HepG2 (cell line): ENCODE measurements around the gene PKD1L1. TPM values are rescaled to one million over a fixed set of nuclear protein-coding genes. Genes with fewer than 3 reads are reported as not detected.

Experiments
- ATAC-seq: fragments of 200-7000 bp; cut with Tn5 transposase; 3 replicates; pipeline ENCODE4 v1.9.1; 2020; ENCODE audit warnings: mild to moderate bottlenecking, moderate library complexity
- BruUV-seq: library from RNA; stranded (reverse); fragments of 400-500 nt; replicated peaks from 2 replicates; lab custom pipeline; 2021; lab: Mats Ljungman, UMichigan
- CTCF ChIA-PET: fragments of 300-600 bp; formaldehyde crosslinking; extraction: SDS; loops from one replicate; lab custom pipeline; 2021; ENCODE audit warnings: low total read pairs, inconsistent platforms, low intra/inter-chr PET ratio; lab: Yijun Ruan, JAX
- POLR2A ChIA-PET: fragments of 350-600 bp; sonication (Branson Sonifier 250); formaldehyde crosslinking; loops from one replicate; lab custom pipeline; 2020; ENCODE audit warnings: antibody characterized with exemption, inconsistent platforms; lab: Yijun Ruan, JAX
- DNase-seq: peaks from one replicate; pipeline ENCODE4 v3.0.0-alpha.2; 2015; ENCODE audit warnings: low spot score
- FAIRE-seq: peaks from 3 replicates; lab custom pipeline; 2011; peaks lifted over from hg19 to GRCh38; lab: Jason Lieb, UNC
- H2AFZ ChIP-seq: one replicate; pipeline ENCODE4 v1.6.1; 2011; ENCODE audit warnings: low read length, inconsistent platforms
- H3K27ac ChIP-seq: fragments of 300-600 bp; 3 replicates; pipeline ENCODE4 v1.8.0; 2011; ENCODE audit warnings: mixed run types, mild to moderate bottlenecking, mixed read lengths, low read length, inconsistent platforms; ENCODE audit not compliant: insufficient read depth; ENCODE audit errors: extremely low read length
- H3K27me3 ChIP-seq, 2 experiments: fragments of 200-600 bp in 1 of 2; 2 replicates in 1 of 2; 3 replicates in 1 of 2; pipeline versions ENCODE4 v1.6.0 to v1.8.0; 2011; ENCODE audit warnings: low read length in 2 of 2, mild to moderate bottlenecking in 2 of 2, moderate library complexity in 2 of 2, inconsistent platforms in 1 of 2; ENCODE audit not compliant: insufficient read depth in 2 of 2, control insufficient read depth in 1 of 2
- H3K36me3 ChIP-seq, 2 experiments: fragments of 200-600 bp in 1 of 2; replicated peaks in 1 of 2; 2 replicates in 1 of 2; 3 replicates in 1 of 2; pipeline versions ENCODE4 v1.5.1 to v1.8.0; 2011; ENCODE audit warnings: low read length in 2 of 2, inconsistent platforms in 1 of 2; ENCODE audit not compliant: insufficient read depth in 2 of 2, control insufficient read depth in 1 of 2
- H3K4me1 ChIP-seq: 2 replicates; pipeline ENCODE4 v1.5.1; 2012; ENCODE audit warnings: low read length, inconsistent platforms; ENCODE audit not compliant: insufficient read depth
- H3K4me2 ChIP-seq: 2 replicates; pipeline ENCODE4 v1.6.0; 2011; ENCODE audit warnings: low read depth, low read length, inconsistent platforms
- H3K4me3 ChIP-seq, 3 experiments: fragments of 200-600 bp in 1 of 3; sonication (generic), shearing (Covaris generic) in 1 of 3; replicated peaks in 1 of 3; 2 replicates each; pipeline ENCODE4 v1.5.1; 2011 to 2016; ENCODE audit warnings: low read length in 3 of 3, inconsistent platforms in 2 of 3, low read depth in 2 of 3, mild to moderate bottlenecking in 2 of 3, control low read depth in 1 of 3, mixed read lengths in 1 of 3; ENCODE audit not compliant: insufficient read depth in 1 of 3
- H3K79me2 ChIP-seq: one replicate; pipeline ENCODE4 v1.6.1; 2011; ENCODE audit warnings: low read length, inconsistent platforms; ENCODE audit not compliant: insufficient read depth
- H3K9ac ChIP-seq: 2 replicates; pipeline ENCODE4 v1.6.0; 2011; ENCODE audit warnings: mild to moderate bottlenecking, low read depth, low read length, inconsistent platforms; ENCODE audit not compliant: insufficient read depth
- H3K9me3 ChIP-seq: 2 replicates; pipeline ENCODE4 v1.5.1; 2012; ENCODE audit warnings: mild to moderate bottlenecking, low read length
- H4K20me1 ChIP-seq: 2 replicates; pipeline ENCODE4 v1.6.0; 2011; ENCODE audit warnings: inconsistent platforms, mild to moderate bottlenecking, low read length, moderate library complexity; ENCODE audit not compliant: insufficient read depth
- CTCF ChIP-seq: sonication (generic); formaldehyde crosslinking; IDR thresholded peaks from 2 replicates; pipeline ENCODE4 v1.5.0; 2020; ENCODE audit warnings: mild to moderate bottlenecking, missing genetic modification reagents, moderate library complexity
- ETV6 ChIP-seq: sonication (generic); formaldehyde crosslinking; conservative IDR thresholded peaks from 2 replicates; pipeline ENCODE4 v1.4.0; 2020; ENCODE audit warnings: missing genetic modification reagents
- HNF4G ChIP-seq, 2 experiments: sonication (generic) in 1 of 2; formaldehyde crosslinking in 1 of 2; IDR thresholded peaks; 2 replicates each; pipeline versions ENCODE4 v1.4.0 to v1.6.1; 2011 to 2020; ENCODE audit warnings: borderline replicate concordance in 2 of 2, low read depth in 2 of 2, mild to moderate bottlenecking in 2 of 2, low read length in 1 of 2, missing genetic modification reagents in 1 of 2, moderate library complexity in 1 of 2
- NFRKB ChIP-seq: fragments of 450-650 bp; IDR thresholded peaks from 2 replicates; pipeline ENCODE4 v1.6.1; 2017
- RNF219 ChIP-seq: sonication (generic); formaldehyde crosslinking; IDR thresholded peaks from 2 replicates; pipeline ENCODE4 v1.5.0; 2020; ENCODE audit warnings: mild to moderate bottlenecking, missing genetic modification reagents
- SMC3 ChIP-seq: IDR thresholded peaks from 2 replicates; pipeline ENCODE4 v1.6.1; 2011; ENCODE audit warnings: low read length, improper control_type of control experiment
- STAG1 ChIP-seq: sonication (generic); formaldehyde crosslinking; IDR thresholded peaks from 2 replicates; pipeline ENCODE4 v1.4.0; 2020; ENCODE audit warnings: missing genetic modification reagents
- XRCC5 ChIP-seq: fragments of 200-400 bp; formaldehyde crosslinking; optimal IDR thresholded peaks from 2 replicates; pipeline ENCODE3; 2017; ENCODE audit warnings: mild to moderate bottlenecking, low read length
- ZNF331 ChIP-seq: sonication (generic); formaldehyde crosslinking; IDR thresholded peaks from 2 replicates; pipeline ENCODE4 v1.4.0; 2020; ENCODE audit warnings: missing genetic modification reagents
- ZNF33A ChIP-seq: sonication (generic); formaldehyde crosslinking; IDR thresholded peaks from 2 replicates; pipeline ENCODE4 v1.5.1; 2020; ENCODE audit warnings: missing genetic modification reagents, mild to moderate bottlenecking, moderate library complexity, borderline replicate concordance
- ZNF660 ChIP-seq: sonication (generic); formaldehyde crosslinking; IDR thresholded peaks from 2 replicates; pipeline ENCODE4 v1.5.1; 2020; ENCODE audit warnings: mild to moderate bottlenecking, low read depth, missing genetic modification reagents, borderline replicate concordance
- ZNF839 ChIP-seq: sonication (generic); formaldehyde crosslinking; IDR thresholded peaks from 2 replicates; pipeline ENCODE4 v1.4.0; 2020; ENCODE audit warnings: missing genetic modification reagents, mild to moderate bottlenecking, borderline replicate concordance
- WGBS: methylation state at CpG from one replicate; pipeline ENCODE4 v1.1.6; 2017; ENCODE audit warnings: low lambda C conversion rate; 5-methylcytosine and 5-hydroxymethylcytosine counted together
- in situ Hi-C: cut with HindIII; loops from 2 replicates; pipeline ENCODE4 v1.10.0; 2017; ENCODE audit warnings: low pct_unique_long_range_greater_than_20kb; ENCODE audit not compliant: extremely low pct_ligation_motif_present
- intact Hi-C: fragments of 100-400 bp; cut with micrococcal nuclease; formaldehyde crosslinking; loops from one replicate; pipeline ENCODE4 v1.10.0; 2022; ENCODE audit not compliant: unreplicated experiment
- polyA plus RNA-seq, 8 experiments: library from polyadenylated mRNA; depleted of rRNA in 3 of 8; stranded (reverse) in 7 of 8; unstranded in 1 of 8; fragments of >200 nt; fragmentation: Illumina TruSeq in 4 of 8; extraction: Trizol in 4 of 8; gene quantifications; 2 replicates each; pipeline versions ENCODE4 v1.2.1 to v1.2.3, GENCODE V29; 2011 to 2016; ENCODE audit warnings: low read depth in 4 of 8, missing spikeins in 1 of 8, mixed read lengths in 1 of 8; ENCODE audit not compliant: insufficient read depth in 1 of 8
- total RNA-seq, 5 experiments: library from RNA; depleted of rRNA; stranded (reverse); fragments of >200 nt; fragmentation: Illumina TruSeq; extraction: Trizol; gene quantifications; 2 replicates each; pipeline ENCODE4 v1.2.3, GENCODE V29; 2016; ENCODE audit warnings: low read depth in 1 of 5

The PKD1L1 gene
- total and polyA plus RNA-seq, 2 of the 13 experiments (the other 11 are each of a cell fraction or from before 2014, with no cell fraction given) = 0.01 TPM; not detected in 1

- Histone ChIP-seq H3K27ac (no peak overlapping the region), H3K4me3 (no peak overlapping the region), H2AFZ (no peak overlapping the region), H3K79me2 (no peaks in the 10 kb centered on the region), H3K4me1 (no peaks in the 10 kb centered on the region), H3K9me3 (no peaks in the 10 kb centered on the region), H3K4me2 (no peak overlapping the region), H3K27me3 (no peaks in the 10 kb centered on the region), H3K36me3 (peaks cover 29 to 67% of the 10 kb centered on the region in 2 experiments), H3K9ac (no peak overlapping the region), H4K20me1 (no peaks in the 10 kb centered on the region)
- ChIA-PET POLR2A (no interaction called here), CTCF (no interaction called here)
- no peak for FAIRE-seq
- intact Hi-C loops (no loop called here), in situ Hi-C loops (no loop called here)
- WGBS = 83% methylated on average over 1 of the region's 1 CpG
- ATAC-seq = no peak
- BruUV-seq = no TSS peak
- DNase-seq = no peak
- no peak for TF ChIP-seq ZNF839 (CRISPR knock-in tag)
- TF ChIP-seq ZNF331 (CRISPR knock-in tag) = no peak
- TF ChIP-seq ETV6 (CRISPR knock-in tag) = no peak
Observed at GRCh38 chr7:47970761-47971160, 22.5 kb upstream of the PKD1L1 start.

GRCh38 chr7:47968847-47969774 is 20.8 kb upstream of the PKD1L1 start:
- Histone ChIP-seq H3K9me3 (no peaks in the 10 kb centered on the region), H3K36me3 (peaks cover 30 to 71% of the 10 kb centered on the region in 2 experiments), H3K4me2 (no peak overlapping the region), H3K9ac (no peak overlapping the region), H3K4me3 (no peak overlapping the region), H2AFZ (no peak overlapping the region), H3K79me2 (no peaks in the 10 kb centered on the region), H4K20me1 (no peaks in the 10 kb centered on the region), H3K27ac (no peak overlapping the region), H3K4me1 (no peaks in the 10 kb centered on the region), H3K27me3 (no peaks in the 10 kb centered on the region)
- intact Hi-C loops = loop anchor here (1.0 to 2.0 kb wide), 2 partner anchors 24 to 702 kb away; no protein-coding TSS in a partner anchor
- BruUV-seq = no TSS peak
- CTCF ChIA-PET = interaction anchor here (1.3 kb wide), 1 partner anchor 24 kb away, joined by 17 read pairs; no protein-coding TSS in a partner anchor
- POLR2A ChIA-PET = interaction anchor here (0.7 to 1.2 kb wide), 2 partner anchors 9 to 119 kb away, joined by 4 to 5 read pairs; no protein-coding TSS in a partner anchor
- FAIRE-seq (peak; percentile 90), ATAC-seq (peak; percentile 96), DNase-seq (peak; percentile 53)
- in situ Hi-C loops = no loop called here
- 85% methylated on average over 5 of the region's 5 CpGs for WGBS
- TF ChIP-seq RNF219 (no peak), XRCC5 (peak; percentile 29), ZNF33A (CRISPR knock-in tag) (no peak), SMC3 (peak; percentile 86), STAG1 (peak; percentile 81), HNF4G (IDR thresholded peaks at IDR 0.05; ENCODE audit: borderline replicate concordance, low read depth, low read length) (no peak), HNF4G (CRISPR knock-in tag; IDR thresholded peaks at IDR 0.05; ENCODE audit: borderline replicate concordance, low read depth) (no peak), ZNF660 (CRISPR knock-in tag) (no peak), CTCF (CRISPR knock-in tag) (peak; percentile 85), NFRKB (no peak)
